ENCODE data around the gene MAPK7.

MAPK7 gene

GRCh38 chr17:19401321-19402010 is 23.2 kb downstream of the MAPK7 start:
- no peaks in the 10 kb centered on the region for H3K27me3 Mint-ChIP-seq (ENCODE audit: low read depth)
- H3K27ac Mint-ChIP-seq, result peak overlapping the region; percentile 89 to 92 (median 92)
- no peak overlapping the region for H3K4me3 Mint-ChIP-seq
- no peaks in the 10 kb centered on the region for H3K9me3 Mint-ChIP-seq
- no peak for TF ChIP-seq CTCF (IDR thresholded peaks at IDR 0.05; ENCODE audit: unreplicated experiment in 3 of 3)
- H3K4me1 Mint-ChIP-seq, result peaks cover 28% of the 10 kb centered on the region
- H3K36me3 Mint-ChIP-seq (ENCODE audit: low read depth), result no peaks in the 10 kb centered on the region

GRCh38 chr17:19402171-19402570 is 23.9 kb downstream of the MAPK7 start:
- Mint-ChIP-seq H3K27me3 (ENCODE audit: low read depth) (no peaks in the 10 kb centered on the region), H3K4me3 (no peak overlapping the region), H3K9me3 (no peaks in the 10 kb centered on the region), H3K36me3 (ENCODE audit: low read depth) (no peaks in the 10 kb centered on the region), H3K27ac (peak overlapping the region; percentile 89 to 92 (median 92)), H3K4me1 (peaks cover 28% of the 10 kb centered on the region)
- TF ChIP-seq CTCF (IDR thresholded peaks at IDR 0.05; ENCODE audit: unreplicated experiment in 3 of 3), result no peak

- Mint-ChIP-seq H3K4me3 (no peak overlapping the region), H3K9me3 (no peaks in the 10 kb centered on the region), H3K27ac (peak overlapping the region in 2 of 3 experiments; percentile 89 to 92), H3K27me3 (ENCODE audit: low read depth) (no peaks in the 10 kb centered on the region), H3K36me3 (ENCODE audit: low read depth) (no peaks in the 10 kb centered on the region), H3K4me1 (peaks cover 26% of the 10 kb centered on the region)
- no peak for TF ChIP-seq CTCF (IDR thresholded peaks at IDR 0.05; ENCODE audit: unreplicated experiment in 3 of 3)
Measured at GRCh38 chr17:19403021-19403420, 24.7 kb downstream of the MAPK7 start.

- H3K4me3 Mint-ChIP-seq, result no peak overlapping the region
- H3K27ac Mint-ChIP-seq, result peak overlapping the region in 1 of 3 experiments; percentile 51
- H3K4me1 Mint-ChIP-seq, result peaks cover 16% of the 10 kb centered on the region
- no peak for TF ChIP-seq CTCF (IDR thresholded peaks at IDR 0.05; ENCODE audit: unreplicated experiment in 3 of 3)
- no peaks in the 10 kb centered on the region for H3K36me3 Mint-ChIP-seq (ENCODE audit: low read depth)
- no peaks in the 10 kb centered on the region for H3K27me3 Mint-ChIP-seq (ENCODE audit: low read depth)
- H3K9me3 Mint-ChIP-seq, result no peaks in the 10 kb centered on the region
Measured at GRCh38 chr17:19404264-19404663, 26.0 kb downstream of the MAPK7 start.

GRCh38 chr17:19405114-19405513 is 26.8 kb downstream of the MAPK7 start:
- H3K4me1 Mint-ChIP-seq, result peaks cover 18% of the 10 kb centered on the region
- H3K36me3 Mint-ChIP-seq (ENCODE audit: low read depth), result no peaks in the 10 kb centered on the region
- no peak overlapping the region for H3K4me3 Mint-ChIP-seq
- H3K9me3 Mint-ChIP-seq, result no peaks in the 10 kb centered on the region
- no peaks in the 10 kb centered on the region for H3K27me3 Mint-ChIP-seq (ENCODE audit: low read depth)
- no peak for TF ChIP-seq CTCF (IDR thresholded peaks at IDR 0.05; ENCODE audit: unreplicated experiment in 3 of 3)
- peak overlapping the region in 2 of 3 experiments; percentile 3 to 10 for H3K27ac Mint-ChIP-seq
